Motor neuron (in vitro differentiated cells): ENCODE measurements around the gene PRKCA. TPM values are rescaled to one million over a fixed set of nuclear protein-coding genes. Genes with fewer than 3 reads are reported as not detected.
"Not testable (repeated sequence)": the region's sequence is repeated elsewhere in the genome, so short reads cannot be mapped to it uniquely, and the experiment has no call there.

Experiments
- ATAC-seq, 8 experiments: fragments of 200-7000 bp; cut with Tn5 transposase; replicated peaks in 6 of 8; 2 replicates each; pipeline ENCODE4 v1.8.0; 2021; ENCODE audit warnings: mild to moderate bottlenecking in 8 of 8, moderate library complexity in 8 of 8
- H3K27ac ChIP-seq, 2 donors: fragments of 250-450 bp; sonication (Bioruptor Pico); 2 replicates each; pipeline ENCODE4 v1.9.0; 2021; ENCODE audit warnings: antibody characterized with exemption in 2 of 2, mild to moderate bottlenecking in 2 of 2, moderate library complexity in 1 of 2
- H3K4me1 ChIP-seq, 2 donors: fragments of 250-450 bp; sonication (Bioruptor Pico); replicated peaks in 1 of 2; 2 replicates each; pipeline ENCODE4 v1.6.1; 2021; ENCODE audit warnings: antibody characterized with exemption in 2 of 2, mild to moderate bottlenecking in 2 of 2, moderate library complexity in 1 of 2
- H3K4me3 ChIP-seq, 5 donors: fragments of 250-450 bp; sonication (Bioruptor Pico); 2 replicates each; pipeline ENCODE4 v1.9.0; 2021; ENCODE audit warnings: antibody characterized with exemption in 5 of 5, mild to moderate bottlenecking in 5 of 5, moderate library complexity in 4 of 5
- WGBS, 10 experiments: fragments of 450-650 bp; shearing (Covaris generic); methylation state at CpG; one replicate each; pipeline ENCODE4 v1.0.0; 2022; 5-methylcytosine and 5-hydroxymethylcytosine counted together
- in situ Hi-C, 9 experiments: fragments of 400-800 bp; cut with MboI; loops; one replicate each; pipeline ENCODE4 v1.15.0; 2021; ENCODE audit warnings: low sequenced_read_pairs in 9 of 9, low pct_unique_long_range_greater_than_20kb in 2 of 9; ENCODE audit not compliant: unreplicated experiment in 9 of 9
- total RNA-seq, 8 experiments: library from RNA; unstranded; fragments of 300-600 nt; gene quantifications; 2 replicates each; pipeline versions ENCODE4 v1.2.3 to v1.2.4, GENCODE V29; 2022

Gene PRKCA
- total RNA-seq, 8 experiments from 2014 or later: 5.6 to 38.8 (median 8.7) TPM

DNA sequence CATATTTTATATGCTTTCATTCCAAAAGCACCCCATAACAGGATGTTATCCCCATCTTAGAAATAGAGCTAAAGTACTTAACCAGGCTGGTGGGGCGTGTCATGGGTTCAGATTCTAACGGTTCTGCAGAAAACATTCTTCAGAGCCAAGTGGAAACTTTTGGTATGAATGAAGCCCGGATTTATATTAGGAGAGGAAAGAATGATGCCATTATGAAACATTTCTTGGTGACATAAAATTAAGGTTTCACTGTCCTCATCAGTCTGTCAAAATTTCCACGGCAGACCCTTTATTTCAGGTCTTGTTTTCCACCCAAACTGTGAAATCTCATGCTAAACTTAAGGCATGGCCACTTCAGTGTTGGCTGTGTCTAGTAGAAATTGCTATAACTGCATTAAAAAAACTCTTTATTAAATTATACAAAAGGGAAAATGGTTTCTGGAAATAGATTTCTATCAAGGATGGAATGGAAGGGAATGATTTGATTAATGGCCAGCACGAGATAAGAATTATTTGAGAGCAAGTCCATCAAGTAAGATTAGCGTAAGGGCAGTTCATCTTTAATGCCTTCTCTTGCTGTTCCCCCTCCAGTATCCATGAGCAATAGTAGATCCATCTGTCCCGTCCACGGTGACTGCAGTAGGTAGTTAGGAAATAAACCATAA, 11.7 kb downstream of the PRKCA start:
- no peak for ATAC-seq
- Histone ChIP-seq H3K27ac (no peak overlapping the region), H3K4me1 (no peaks in the 10 kb centered on the region), H3K4me3 (no peak overlapping the region)
- in situ Hi-C loops: no loop called here
- 41 to 100% (median 93%) methylated on average over 2 to 8 of the region's 8 CpGs for WGBS, 10 experiments

GRCh38 chr17:66317629-66318028, 15.2 kb downstream of the PRKCA start:
- no peak for ATAC-seq
- no peak overlapping the region for H3K4me3 ChIP-seq
- in situ Hi-C loops: no loop called here
- H3K4me1 ChIP-seq: no peaks in the 10 kb centered on the region
- no peak overlapping the region for H3K27ac ChIP-seq

GRCh38 chr17:66319226-66319625, 16.8 kb downstream of the PRKCA start:
- Histone ChIP-seq H3K27ac (no peak overlapping the region), H3K4me1 (no peaks in the 10 kb centered on the region), H3K4me3 (no peak overlapping the region)
- in situ Hi-C loops: no loop called here
- ATAC-seq: no peak
- 73 to 100% (median 91%) methylated on average over 3 to 4 of the region's 4 CpGs for WGBS, 10 experiments

GRCh38 chr17:66322764-66323163, 20.4 kb downstream of the PRKCA start:
- H3K27ac ChIP-seq: no peak overlapping the region
- in situ Hi-C loops: no loop called here
- ATAC-seq: peak in 3 of 8 experiments; percentile 28 to 92 (median 47)
- no peak overlapping the region for H3K4me3 ChIP-seq
- H3K4me1 ChIP-seq: peaks cover 0 to 6% of the 10 kb centered on the region in 2 donors

- H3K4me1 ChIP-seq, H3K4me3 ChIP-seq, ATAC-seq, H3K27ac ChIP-seq, in situ Hi-C loops: not testable (repeated sequence)
- WGBS, 10 experiments: 58 to 100% (median 96%) methylated on average over 1 to 3 of the region's 3 CpGs; no CpG with 5 or more reads in 2 of the 10 experiments
Observed at GRCh38 chr17:66324381-66325004, 22.1 kb downstream of the PRKCA start.

- WGBS, 10 experiments: 73 to 100% (median 100%) methylated on average over 1 to 2 of the region's 2 CpGs; no CpG with 5 or more reads in 3 of the 10 experiments
- Histone ChIP-seq H3K27ac (no peak overlapping the region), H3K4me1 (peaks cover 0 to 8% of the 10 kb centered on the region in 2 donors), H3K4me3 (no peak overlapping the region)
- in situ Hi-C loops: no loop called here
- no peak for ATAC-seq
Observed at GRCh38 chr17:66326476-66327047, 24.1 kb downstream of the PRKCA start.

- in situ Hi-C loops: no loop called here
Observed at GRCh38 chr17:66330646-66331037, 28.2 kb downstream of the PRKCA start.

DNA sequence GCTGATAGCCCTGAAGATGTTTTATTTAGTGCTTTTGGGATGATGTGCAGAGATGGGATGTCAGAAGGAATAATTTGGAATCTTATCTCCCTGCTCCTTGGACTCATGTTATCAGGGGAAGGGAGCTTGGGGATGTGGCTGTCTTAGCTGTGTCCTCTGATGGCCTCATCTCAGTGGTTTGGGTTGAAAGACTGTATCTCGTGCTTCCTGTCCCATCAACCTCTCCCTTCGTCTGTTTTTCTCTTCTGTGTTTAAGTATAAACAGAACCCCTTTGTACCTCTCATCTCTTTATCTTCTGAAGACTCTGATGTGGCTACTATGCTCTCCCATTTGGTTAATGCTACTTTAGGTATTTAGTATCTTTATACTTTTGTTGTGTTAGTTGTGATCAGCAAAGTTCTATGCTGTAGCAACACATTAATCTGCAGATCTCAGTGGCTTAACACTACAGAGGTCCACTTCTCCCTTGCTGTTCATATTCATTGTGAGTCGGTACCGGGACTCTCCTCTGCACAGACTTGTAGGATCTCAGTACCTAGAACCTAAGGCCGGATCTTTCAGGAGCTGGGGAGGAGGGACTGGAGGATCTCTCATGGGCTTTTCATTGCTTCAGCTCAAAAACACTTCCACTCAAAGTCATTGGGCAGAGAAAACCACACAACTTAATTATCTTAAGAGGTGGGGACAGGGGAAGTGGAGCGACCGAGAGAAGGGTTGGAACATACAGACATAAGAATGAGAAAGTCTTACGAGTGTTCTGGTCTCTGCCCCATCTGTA, 28.8 kb downstream of the PRKCA start:
- ATAC-seq: no peak
- 20 to 100% (median 89%) methylated on average over 1 to 6 of the region's 8 CpGs; no CpG with 5 or more reads in 2 of the 10 experiments for WGBS, 10 experiments
- in situ Hi-C loops: no loop called here
- Histone ChIP-seq H3K4me3 (no peak overlapping the region), H3K4me1 (peaks cover 0 to 6% of the 10 kb centered on the region in 2 donors), H3K27ac (no peak overlapping the region)

More at GRCh38 chr17:66330646-66331037, 28.2 kb downstream of the PRKCA start:
- Histone ChIP-seq H3K4me3 (no peak overlapping the region), H3K27ac (no peak overlapping the region), H3K4me1 (peaks cover 0 to 8% of the 10 kb centered on the region in 2 donors)
- WGBS, 10 experiments: 71 to 94% (median 86%) methylated on average over 2 of the region's 2 CpGs; no CpG with 5 or more reads in 2 of the 10 experiments
- no peak for ATAC-seq

DNA sequence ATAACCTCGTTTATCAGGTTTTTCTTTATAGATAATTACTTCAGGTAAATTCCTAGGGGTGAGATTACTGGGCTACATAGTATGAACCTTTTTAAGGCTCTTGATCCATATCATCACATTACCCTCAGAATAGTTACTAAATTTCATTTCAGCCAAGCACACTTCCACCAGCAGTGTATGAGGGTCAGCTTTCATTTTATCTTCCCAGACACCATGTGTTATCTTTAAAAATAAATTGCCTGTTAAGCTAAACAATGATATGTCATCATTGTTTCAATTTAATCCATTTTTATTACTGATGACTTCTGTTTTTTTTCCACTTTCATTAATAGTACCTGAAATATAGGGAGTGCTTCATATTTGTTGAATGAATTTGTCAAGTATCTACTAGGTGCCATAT, 33.4 kb downstream of the PRKCA start:
- Histone ChIP-seq H3K4me1 (peaks cover 0 to 3% of the 10 kb centered on the region in 2 donors), H3K27ac (no peak overlapping the region), H3K4me3 (no peak overlapping the region)
- ATAC-seq: no peak
- in situ Hi-C loops: no loop called here
- 17 to 100% (median 91%) methylated on average over 1 of the region's 1 CpG; no CpG with 5 or more reads in 1 of the 10 experiments for WGBS, 10 experiments

GRCh38 chr17:66337268-66337667, 34.9 kb downstream of the PRKCA start:
- H3K4me1 ChIP-seq: peaks cover 0 to 2% of the 10 kb centered on the region in 2 donors
- WGBS, 10 experiments: 77 to 100% (median 91%) methylated on average over 1 to 6 of the region's 6 CpGs; no CpG with 5 or more reads in 1 of the 10 experiments
- no peak for ATAC-seq
- no peak overlapping the region for H3K27ac ChIP-seq
- in situ Hi-C loops: no loop called here
- H3K4me3 ChIP-seq: no peak overlapping the region

GRCh38 chr17:66337866-66338485, 35.6 kb downstream of the PRKCA start:
- in situ Hi-C loops: no loop called here
- no peak overlapping the region for H3K27ac ChIP-seq
- 40 to 89% (median 79%) methylated on average over 1 to 6 of the region's 6 CpGs for WGBS, 10 experiments
- ATAC-seq: no peak
- H3K4me1 ChIP-seq: peaks cover 0 to 2% of the 10 kb centered on the region in 2 donors
- H3K4me3 ChIP-seq: no peak overlapping the region

DNA sequence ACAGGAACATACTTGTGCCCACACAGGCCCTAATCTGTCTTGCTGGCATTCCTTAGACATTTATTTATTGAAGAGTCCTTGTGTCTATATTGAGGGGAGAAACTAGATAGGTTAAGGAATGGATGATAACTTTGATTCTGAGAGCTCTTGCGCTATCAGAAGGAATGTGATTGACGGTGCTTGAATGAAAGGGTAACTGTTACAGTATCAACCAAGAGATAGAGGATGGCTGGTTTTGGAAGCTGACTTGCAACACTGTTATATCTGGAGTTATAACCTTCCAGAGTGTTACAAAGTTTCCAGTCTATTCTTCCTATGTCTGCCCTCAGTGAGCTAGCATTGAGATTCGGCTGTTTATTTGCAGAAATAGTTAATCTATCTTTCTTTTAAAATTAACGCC, 36.5 kb downstream of the PRKCA start:
- Histone ChIP-seq H3K27ac (no peak overlapping the region), H3K4me1 (peaks cover 0 to 2% of the 10 kb centered on the region in 2 donors), H3K4me3 (no peak overlapping the region)
- no peak for ATAC-seq
- WGBS, 10 experiments: 73 to 100% (median 88%) methylated on average over 1 to 4 of the region's 4 CpGs; no CpG with 5 or more reads in 1 of the 10 experiments
- in situ Hi-C loops: no loop called here

DNA sequence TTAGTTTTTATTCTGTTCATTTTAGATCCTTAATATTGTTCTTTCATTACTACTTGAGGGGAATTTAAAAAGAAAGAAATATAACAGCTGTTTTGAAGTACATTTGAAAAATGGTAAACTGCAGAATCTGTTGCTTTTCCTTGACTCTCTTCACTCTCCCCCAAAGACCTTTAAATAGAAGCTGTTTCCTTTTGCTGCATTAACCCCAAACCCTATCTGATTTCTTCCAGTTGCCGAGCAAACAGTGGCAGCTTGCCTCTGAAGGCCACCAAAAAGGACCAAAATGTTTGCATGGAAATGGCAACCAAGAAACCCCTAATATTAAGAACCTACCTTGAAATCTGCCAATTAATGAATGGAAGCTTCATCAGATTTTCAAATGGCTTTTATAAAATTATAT, 37.1 kb downstream of the PRKCA start:
- in situ Hi-C loops: no loop called here
- 50 to 100% (median 89%) methylated on average over 1 of the region's 1 CpG; no CpG with 5 or more reads in 2 of the 10 experiments for WGBS, 10 experiments
- Histone ChIP-seq H3K4me1 (peaks cover 0 to 2% of the 10 kb centered on the region in 2 donors), H3K4me3 (no peak overlapping the region), H3K27ac (no peak overlapping the region)
- ATAC-seq: no peak
